IMR-90 (cell line): ENCODE results near the gene TTC3. TPM values are rescaled to one million over a fixed set of nuclear protein-coding genes. Genes with fewer than 3 reads are reported as not detected.
"Not testable (repeated sequence)": the region's sequence is repeated elsewhere in the genome, so short reads cannot be mapped to it uniquely, and the experiment has no call there.

Experiments used
- ATAC-seq: fragments of 200-7000 bp; cut with Tn5 transposase; 2 replicates; pipeline ENCODE4 v1.9.1; 2020; ENCODE audit warnings: low read depth, mild to moderate bottlenecking, moderate library complexity
- BruUV-seq: library from RNA; stranded (reverse); fragments of 400-500 nt; replicated peaks from 2 replicates; lab custom pipeline; 2021; lab: Mats Ljungman, UMichigan
- CTCF ChIA-PET: fragments of 300-600 bp; formaldehyde crosslinking; extraction: SDS; loops from one replicate; lab custom pipeline; 2021; ENCODE audit warnings: antibody characterized with exemption; lab: Yijun Ruan, JAX
- POLR2A ChIA-PET: fragments of 300-600 bp; sonication (Branson Sonifier 250); formaldehyde crosslinking; loops from one replicate; lab custom pipeline; 2022; ENCODE audit warnings: antibody characterized with exemption; ENCODE audit not compliant: unreplicated experiment; lab: Charles Lee
- DNase-seq: peaks from one replicate; pipeline ENCODE4 v3.0.0; 2013
- H2AFZ ChIP-seq: replicated peaks from 2 replicates; pipeline ENCODE3; 2013; ENCODE audit warnings: low read length, mild to moderate bottlenecking; ENCODE audit not compliant: poor library complexity
- H2AK5ac ChIP-seq: 2 replicates; pipeline ENCODE4 v1.6.1; 2013; ENCODE audit warnings: low read depth, low read length, inconsistent platforms
- H2AK9ac ChIP-seq: replicated peaks from 2 replicates; pipeline ENCODE3; 2013; ENCODE audit warnings: mild to moderate bottlenecking, low read depth, low read length, moderate library complexity; ENCODE audit not compliant: poor library complexity
- H2BK120ac ChIP-seq: 2 replicates; pipeline ENCODE4 v1.6.1; 2013; ENCODE audit warnings: low read depth, low read length, inconsistent platforms
- H2BK15ac ChIP-seq: 3 replicates; pipeline ENCODE4 v1.6.1; 2013; ENCODE audit warnings: low read depth, low read length, inconsistent platforms
- H2BK20ac ChIP-seq: 2 replicates; pipeline ENCODE4 v1.6.1; 2013; ENCODE audit warnings: low read depth, mild to moderate bottlenecking, inconsistent platforms, low read length, moderate library complexity
- H2BK5ac ChIP-seq: 2 replicates; pipeline ENCODE4 v1.6.1; 2013; ENCODE audit warnings: mild to moderate bottlenecking, low read depth, low read length, inconsistent platforms; ENCODE audit not compliant: poor library complexity, severe bottlenecking
- H3K14ac ChIP-seq: replicated peaks from 2 replicates; pipeline ENCODE4 v1.6.1; 2013; ENCODE audit warnings: low read depth, low read length, inconsistent platforms
- H3K18ac ChIP-seq: 2 replicates; pipeline ENCODE4 v1.6.1; 2013; ENCODE audit warnings: low read depth, low read length, control low read depth
- H3K23ac ChIP-seq: 2 replicates; pipeline ENCODE4 v1.6.1; 2013; ENCODE audit warnings: low read depth, low read length, inconsistent platforms
- H3K27ac ChIP-seq: 2 replicates; pipeline ENCODE4 v1.5.1; 2013; ENCODE audit warnings: mild to moderate bottlenecking, control low read depth, low read length; ENCODE audit not compliant: insufficient read depth
- H3K27me3 ChIP-seq: 2 replicates; pipeline ENCODE4 v1.6.1; 2013; ENCODE audit warnings: low read length; ENCODE audit not compliant: control insufficient read depth, insufficient read depth
- H3K36me3 ChIP-seq: 2 replicates; pipeline ENCODE4 v1.6.1; 2013; ENCODE audit warnings: low read length, mixed read lengths; ENCODE audit not compliant: control insufficient read depth, insufficient read depth
- H3K4ac ChIP-seq: 2 replicates; pipeline ENCODE4 v1.6.1; 2013; ENCODE audit warnings: low read depth, low read length, inconsistent platforms
- H3K4me1 ChIP-seq: 2 replicates; pipeline ENCODE4 v1.6.1; 2013; ENCODE audit warnings: low read length, mixed read lengths; ENCODE audit not compliant: control insufficient read depth, insufficient read depth
- H3K4me2 ChIP-seq: 2 replicates; pipeline ENCODE4 v1.6.1; 2013; ENCODE audit warnings: low read depth, mild to moderate bottlenecking, control low read depth, low read length, moderate library complexity
- H3K4me3 ChIP-seq: 2 replicates; pipeline ENCODE4 v1.5.1; 2013; ENCODE audit warnings: low read depth, mild to moderate bottlenecking, control low read depth, low read length, moderate library complexity; ENCODE audit not compliant: insufficient read depth
- H3K56ac ChIP-seq: 2 replicates; pipeline ENCODE4 v1.6.1; 2013; ENCODE audit warnings: low read length, inconsistent platforms; ENCODE audit not compliant: insufficient read depth; ENCODE audit errors: extremely low read depth
- H3K79me1 ChIP-seq, 2 experiments: 2 replicates each; pipeline ENCODE4 v1.6.1; 2013; ENCODE audit warnings: low read length in 2 of 2, inconsistent platforms in 1 of 2, low read depth in 1 of 2
- H3K9ac ChIP-seq: 2 replicates; pipeline ENCODE4 v1.6.1; 2013; ENCODE audit warnings: low read depth, low read length, control low read depth
- H3K9me1 ChIP-seq: 2 replicates; pipeline ENCODE4 v1.6.1; 2013; ENCODE audit warnings: low read length, inconsistent platforms; ENCODE audit not compliant: insufficient read depth
- H3K9me3 ChIP-seq: 2 replicates; pipeline ENCODE4 v1.6.1; 2013; ENCODE audit warnings: low read length; ENCODE audit not compliant: control insufficient read depth, insufficient read depth
- H4K20me1 ChIP-seq: 2 replicates; pipeline ENCODE4 v1.6.1; 2013; ENCODE audit warnings: low read length, inconsistent platforms; ENCODE audit not compliant: insufficient read depth
- H4K5ac ChIP-seq: 2 replicates; pipeline ENCODE4 v1.6.1; 2013; ENCODE audit warnings: mild to moderate bottlenecking, low read depth, low read length, control low read depth
- H4K8ac ChIP-seq, 2 experiments: 2 replicates each; pipeline ENCODE4 v1.6.1; 2013; ENCODE audit warnings: low read depth in 2 of 2, low read length in 2 of 2, control low read depth in 1 of 2, inconsistent platforms in 1 of 2
- H4K91ac ChIP-seq: 2 replicates; pipeline ENCODE4 v1.6.1; 2013; ENCODE audit warnings: low read depth, low read length, inconsistent platforms; ENCODE audit not compliant: insufficient read depth
- CEBPB ChIP-seq: IDR thresholded peaks from 2 replicates; pipeline ENCODE4 v1.6.1; 2012; ENCODE audit warnings: low read depth, low read length, improper control_type of control experiment
- WGBS, 2 experiments: methylation state at CpG; one replicate each; pipeline versions ENCODE4 v1.1.5 to v1.1.7; 2013; ENCODE audit warnings: missing lambda C conversion rate in 2 of 2; ENCODE audit not compliant: insufficient read length in 1 of 2; ENCODE audit errors: extremely low coverage in 2 of 2; 5-methylcytosine and 5-hydroxymethylcytosine counted together
- dilution Hi-C: fragments of 300-500 bp; cut with HindIII; formaldehyde crosslinking; loops from one replicate; pipeline ENCODE4 v1.14.3; 2018; ENCODE audit warnings: low sequenced_read_pairs; ENCODE audit not compliant: unreplicated experiment
- in situ Hi-C: fragments of 300-500 bp; cut with MboI; formaldehyde crosslinking; loops from 3 replicates; pipeline ENCODE4 v1.14.3; 2019; ENCODE audit warnings: low sequenced_read_pairs, inconsistent platforms, mixed read lengths
- intact Hi-C: fragments of 100-400 bp; cut with micrococcal nuclease; formaldehyde crosslinking; loops from 2 replicates; pipeline ENCODE4 v1.10.0; 2022
- polyA plus RNA-seq, 3 experiments: library from polyadenylated mRNA; depleted of rRNA; stranded (reverse); fragments of >200 nt; gene quantifications; 2 replicates each; pipeline ENCODE4 v1.2.3, GENCODE V29; 2012; ENCODE audit warnings: low replicate concordance in 1 of 3
- total RNA-seq: library from RNA; depleted of rRNA; stranded (reverse); fragments of >200 nt; gene quantifications from 2 replicates; pipeline ENCODE4 v1.2.3, GENCODE V29; 2012

The TTC3 gene
- total and polyA plus RNA-seq, 2 of the 4 experiments (the other 2 are of a cell fraction): 96.7 to 293 TPM

- H4K5ac ChIP-seq, H3K4ac ChIP-seq, H3K27me3 ChIP-seq, H2AK9ac ChIP-seq, H3K4me3 ChIP-seq, H2AK5ac ChIP-seq, H2BK20ac ChIP-seq, intact Hi-C loops, H4K91ac ChIP-seq, in situ Hi-C loops, CTCF ChIA-PET, H3K4me1 ChIP-seq, H3K56ac ChIP-seq, dilution Hi-C loops, H4K8ac ChIP-seq, H3K18ac ChIP-seq, H3K14ac ChIP-seq, H3K4me2 ChIP-seq, BruUV-seq, H2BK120ac ChIP-seq, H3K9me3 ChIP-seq, H3K9ac ChIP-seq, H3K23ac ChIP-seq, POLR2A ChIA-PET, H2BK15ac ChIP-seq, H3K27ac ChIP-seq, H3K9me1 ChIP-seq, H2AFZ ChIP-seq, DNase-seq: not testable (repeated sequence)
- ATAC-seq: peak; percentile 29
- WGBS, 2 experiments: no CpG with 5 or more reads among the region's 3 CpGs
- H2BK5ac ChIP-seq: peak overlapping the region; percentile 59
- peaks cover 15% of the 10 kb centered on the region for H3K36me3 ChIP-seq
- peak; percentile 42; the same call in 1 of the 2 replicates for TF ChIP-seq CEBPB
- peaks cover 16% of the 10 kb centered on the region; the same call in 1 of the 2 replicates for H4K20me1 ChIP-seq
- peaks cover 36 to 69% of the 10 kb centered on the region in 2 experiments for H3K79me1 ChIP-seq
These were observed 29.7 kb downstream of the TTC3 start for GRCh38 chr21:37102746-37103145.
